PC-3 (cell line): ENCODE measurements around the gene HDAC10. TPM values are rescaled to one million over a fixed set of nuclear protein-coding genes. Genes with fewer than 3 reads are reported as not detected.

Experiments
- ATAC-seq: fragments of 200-7000 bp; cut with Tn5 transposase; 2 replicates; pipeline ENCODE4 v1.9.1; 2020; ENCODE audit warnings: mild to moderate bottlenecking, moderate library complexity
- BruUV-seq: library from RNA; stranded (reverse); fragments of 400-500 nt; replicated peaks from 2 replicates; lab custom pipeline; 2021; lab: Mats Ljungman, UMichigan
- CTCF ChIA-PET: fragments of 300-600 bp; sonication (Branson Sonifier 250); formaldehyde crosslinking; loops from one replicate; lab custom pipeline; 2022; ENCODE audit warnings: antibody characterized with exemption; lab: Charles Lee
- POLR2A ChIA-PET: fragments of 300-600 bp; sonication (Branson Sonifier 250); formaldehyde crosslinking; loops from one replicate; lab custom pipeline; 2022; ENCODE audit warnings: antibody characterized with exemption; ENCODE audit not compliant: unreplicated experiment; lab: Charles Lee
- DNase-seq: peaks from one replicate; pipeline ENCODE4 v3.0.0-alpha.2; 2015
- H2AFZ ChIP-seq: fragments of 300-600 bp; sonication (generic); 2 replicates; pipeline ENCODE4 v1.6.0; 2016; ENCODE audit warnings: antibody characterized with exemption, low read length
- H3F3A ChIP-seq: fragments of 300-600 bp; sonication (generic); one replicate; pipeline ENCODE4 v1.6.0; 2017; ENCODE audit warnings: antibody characterized with exemption, low read length, control low read depth, mild to moderate bottlenecking; ENCODE audit not compliant: unreplicated experiment
- H3K27ac ChIP-seq: fragments of 300-600 bp; sonication (generic); 2 replicates; pipeline ENCODE4 v1.5.1; 2016; ENCODE audit warnings: mild to moderate bottlenecking, low read length
- H3K27me3 ChIP-seq: fragments of 300-600 bp; sonication (generic); 2 replicates; pipeline ENCODE4 v1.6.1; 2016; ENCODE audit warnings: low read length, mixed read lengths
- H3K36me3 ChIP-seq: fragments of 300-600 bp; sonication (generic); 2 replicates; pipeline ENCODE4 v1.6.1; 2016; ENCODE audit warnings: low read depth, mixed run types, low read length, mixed read lengths
- H3K4me1 ChIP-seq: fragments of 300-600 bp; sonication (generic); 2 replicates; pipeline ENCODE4 v1.5.1; 2016; ENCODE audit warnings: low read length; ENCODE audit not compliant: insufficient read depth
- H3K4me2 ChIP-seq: fragments of 300-600 bp; sonication (generic); 2 replicates; pipeline ENCODE4 v1.6.0; 2016; ENCODE audit warnings: low read length
- H3K4me3 ChIP-seq: fragments of 300-600 bp; sonication (generic); 2 replicates; pipeline ENCODE4 v1.5.1; 2016; ENCODE audit warnings: mild to moderate bottlenecking, low read length, mixed read lengths
- H3K79me2 ChIP-seq: fragments of 300-600 bp; sonication (generic); 2 replicates; pipeline ENCODE4 v1.6.1; 2017; ENCODE audit warnings: low read length, mixed read lengths
- H3K9ac ChIP-seq: fragments of 300-600 bp; sonication (generic); 2 replicates; pipeline ENCODE4 v1.6.0; 2016; ENCODE audit warnings: mild to moderate bottlenecking, low read length
- H3K9me2 ChIP-seq: fragments of 300-600 bp; sonication (generic); replicated peaks from 2 replicates; pipeline ENCODE4 v1.6.1; 2016; ENCODE audit warnings: mixed run types, low read length, mixed read lengths
- H3K9me3 ChIP-seq: fragments of 300-600 bp; sonication (generic); 2 replicates; pipeline ENCODE4 v1.6.1; 2016; ENCODE audit warnings: low read length, mixed read lengths
- H4K20me1 ChIP-seq: fragments of 300-600 bp; sonication (generic); 2 replicates; pipeline ENCODE4 v1.6.1; 2016; ENCODE audit warnings: low read length, mixed read lengths
- CTCF ChIP-seq: fragments of 300-600 bp; sonication (generic); conservative IDR thresholded peaks from 2 replicates; pipeline ENCODE4 v1.5.1; 2017; ENCODE audit warnings: antibody characterized with exemption, low read depth, mild to moderate bottlenecking, low read length
- EZH2 ChIP-seq: fragments of 300-600 bp; sonication (generic); IDR thresholded peaks from one replicate; pipeline ENCODE4 v1.6.1; 2017; ENCODE audit warnings: antibody characterized with exemption, mild to moderate bottlenecking, low read length; ENCODE audit not compliant: unreplicated experiment
- EZH2phosphoT487 ChIP-seq: fragments of 300-600 bp; sonication (generic); IDR thresholded peaks from 2 replicates; pipeline ENCODE4 v1.6.1; 2018; ENCODE audit warnings: mild to moderate bottlenecking, antibody characterized with exemption, low read length, borderline replicate concordance
- intact Hi-C: fragments of 100-400 bp; cut with micrococcal nuclease; formaldehyde crosslinking; loops from 2 replicates; pipeline ENCODE4 v1.9.0; 2023
- total RNA-seq: library from RNA; depleted of rRNA; stranded (reverse); fragments of >200 nt; gene quantifications from 2 replicates; pipeline ENCODE4 v1.2.3, GENCODE V29; 2014

Gene HDAC10
- total RNA-seq, 1 experiment from 2014 or later: 25.8 TPM

GRCh38 chr22:50280708-50281383 lies 29.8 kb upstream of the HDAC10 start:
- Histone ChIP-seq H3K27me3 (no peaks in the 10 kb centered on the region), H4K20me1 (no peaks in the 10 kb centered on the region), H3K36me3 (peaks cover 27% of the 10 kb centered on the region), H2AFZ (no peak overlapping the region), H3K4me2 (no peak overlapping the region), H3K9me3 (no peaks in the 10 kb centered on the region), H3K27ac (no peak overlapping the region), H3K79me2 (peaks cover 13% of the 10 kb centered on the region), H3K4me3 (no peak overlapping the region), H3K9me2 (no peaks in the 10 kb centered on the region), H3F3A (no peaks in the 10 kb centered on the region), H3K9ac (no peak overlapping the region), H3K4me1 (peaks cover 16% of the 10 kb centered on the region)
- no peak for ATAC-seq
- intact Hi-C loops: no loop called here
- DNase-seq: no peak
- TF ChIP-seq EZH2phosphoT487 (no peak), EZH2 (no peak), CTCF (no peak)
- CTCF ChIA-PET: no interaction called here
- no TSS peak for BruUV-seq
- POLR2A ChIA-PET: no interaction called here

GRCh38 chr22:50280022-50280707 lies 29.1 kb upstream of the HDAC10 start:
- no TSS peak for BruUV-seq
- H3K4me3 ChIP-seq: no peak overlapping the region
- no peaks in the 10 kb centered on the region for H4K20me1 ChIP-seq
- intact Hi-C loops: no loop called here
- H3K9me3 ChIP-seq: no peaks in the 10 kb centered on the region
- peaks cover 33% of the 10 kb centered on the region for H3K36me3 ChIP-seq
- peaks cover 13% of the 10 kb centered on the region for H3K79me2 ChIP-seq
- no peak overlapping the region for H3K4me2 ChIP-seq
- TF ChIP-seq EZH2phosphoT487: no peak
- TF ChIP-seq CTCF: no peak
- no peak for TF ChIP-seq EZH2
- H3K27ac ChIP-seq: no peak overlapping the region
- no peaks in the 10 kb centered on the region for H3F3A ChIP-seq
- H3K27me3 ChIP-seq: no peaks in the 10 kb centered on the region
- H3K9ac ChIP-seq: no peak overlapping the region
- ChIA-PET POLR2A (no interaction called here), CTCF (no interaction called here)
- ATAC-seq (no peak), DNase-seq (no peak)
- H3K4me1 ChIP-seq: peaks cover 16% of the 10 kb centered on the region
- no peak overlapping the region for H2AFZ ChIP-seq
- H3K9me2 ChIP-seq: no peaks in the 10 kb centered on the region
